ENCODE measurements around the gene CAPG.

CAPG gene

GRCh38 chr2:85438201-85439024, 28.2 kb upstream of the CAPG start:
- DNase-seq, result no peak

GRCh38 chr2:85437488-85438200, 27.5 kb upstream of the CAPG start:
- peak; percentile 56 to 82 (median 70) for DNase-seq

- no peak for DNase-seq
Observed at GRCh38 chr2:85436836-85437487, 26.8 kb upstream of the CAPG start.

- DNase-seq, result no peak
Observed at GRCh38 chr2:85435981-85436835, 26.0 kb upstream of the CAPG start.

GRCh38 chr2:85435220-85435958, 25.2 kb upstream of the CAPG start:
- no peak for DNase-seq

- no peak for DNase-seq
Observed at GRCh38 chr2:85434696-85435095, 24.5 kb upstream of the CAPG start.

GRCh38 chr2:85433511-85434089, 23.4 kb upstream of the CAPG start:
- no peak for DNase-seq

GRCh38 chr2:85431570-85432205, 21.5 kb upstream of the CAPG start:
- DNase-seq, result no peak

GRCh38 chr2:85430752-85431569, 20.8 kb upstream of the CAPG start:
- no peak for DNase-seq

GRCh38 chr2:85429924-85430289, 19.7 kb upstream of the CAPG start:
- no peak for DNase-seq

- DNase-seq, result no peak
Observed at GRCh38 chr2:85429213-85429923, 19.2 kb upstream of the CAPG start.

- DNase-seq, result no peak
Observed at GRCh38 chr2:85428343-85428881, 18.2 kb upstream of the CAPG start.

GRCh38 chr2:85427300-85427835, 17.2 kb upstream of the CAPG start:
- DNase-seq, result no peak

GRCh38 chr2:85425588-85425987, 15.4 kb upstream of the CAPG start:
- DNase-seq, result no peak

GRCh38 chr2:85423525-85423924, 13.4 kb upstream of the CAPG start:
- no peak for DNase-seq

- no peak for DNase-seq
Observed at GRCh38 chr2:85422072-85422457, 11.9 kb upstream of the CAPG start.

- no peak for DNase-seq
Observed at GRCh38 chr2:85421260-85422071, 11.3 kb upstream of the CAPG start.

Data from stimulated activated naive CD4-positive, alpha-beta T cell (primary cell).